Upper lobe of left lung (tissue), 4 donors: ENCODE results near the gene FBXO3.

Source experiments
- EP300 ChIP-seq, 4 donors: sonication (generic); formaldehyde crosslinking; IDR thresholded peaks; one replicate each; pipeline ENCODE4 v1.5.1; 2017; ENCODE audit warnings: antibody characterized with exemption in 4 of 4, control low read depth in 2 of 4
- POLR2A ChIP-seq, 4 donors: fragments of 450-650 bp; IDR thresholded peaks; one replicate each; pipeline ENCODE4 v1.5.1; 2016 to 2017; ENCODE audit warnings: antibody characterized with exemption in 4 of 4, mild to moderate bottlenecking in 2 of 4
- TF ChIP-seq, protein P1 (sequence below), 6 experiments: fragments of 450-650 bp in 4 of 6; fragments of 200-600 bp in 2 of 6; sonication (generic) in 2 of 6; IDR thresholded peaks; one replicate each; pipeline ENCODE4 v1.5.1; 2016 to 2019; ENCODE audit warnings: antibody characterized with exemption in 6 of 6

- TF ChIP-seq, protein P1, sequence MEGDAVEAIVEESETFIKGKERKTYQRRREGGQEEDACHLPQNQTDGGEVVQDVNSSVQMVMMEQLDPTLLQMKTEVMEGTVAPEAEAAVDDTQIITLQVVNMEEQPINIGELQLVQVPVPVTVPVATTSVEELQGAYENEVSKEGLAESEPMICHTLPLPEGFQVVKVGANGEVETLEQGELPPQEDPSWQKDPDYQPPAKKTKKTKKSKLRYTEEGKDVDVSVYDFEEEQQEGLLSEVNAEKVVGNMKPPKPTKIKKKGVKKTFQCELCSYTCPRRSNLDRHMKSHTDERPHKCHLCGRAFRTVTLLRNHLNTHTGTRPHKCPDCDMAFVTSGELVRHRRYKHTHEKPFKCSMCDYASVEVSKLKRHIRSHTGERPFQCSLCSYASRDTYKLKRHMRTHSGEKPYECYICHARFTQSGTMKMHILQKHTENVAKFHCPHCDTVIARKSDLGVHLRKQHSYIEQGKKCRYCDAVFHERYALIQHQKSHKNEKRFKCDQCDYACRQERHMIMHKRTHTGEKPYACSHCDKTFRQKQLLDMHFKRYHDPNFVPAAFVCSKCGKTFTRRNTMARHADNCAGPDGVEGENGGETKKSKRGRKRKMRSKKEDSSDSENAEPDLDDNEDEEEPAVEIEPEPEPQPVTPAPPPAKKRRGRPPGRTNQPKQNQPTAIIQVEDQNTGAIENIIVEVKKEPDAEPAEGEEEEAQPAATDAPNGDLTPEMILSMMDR (IDR thresholded peaks at IDR 0.05) = no peak
- no peak for TF ChIP-seq POLR2A (IDR thresholded peaks at IDR 0.05)
- no peak for TF ChIP-seq EP300 (IDR thresholded peaks at IDR 0.05)
These were observed 12.8 kb downstream of the FBXO3 start for GRCh38 chr11:33761471-33761870.
